Measurements from ENCODE around the gene PPIH.
"Not testable (repeated sequence)": the region's sequence is repeated elsewhere in the genome, so short reads cannot be mapped to it uniquely, and the experiment has no call there.

DNA sequence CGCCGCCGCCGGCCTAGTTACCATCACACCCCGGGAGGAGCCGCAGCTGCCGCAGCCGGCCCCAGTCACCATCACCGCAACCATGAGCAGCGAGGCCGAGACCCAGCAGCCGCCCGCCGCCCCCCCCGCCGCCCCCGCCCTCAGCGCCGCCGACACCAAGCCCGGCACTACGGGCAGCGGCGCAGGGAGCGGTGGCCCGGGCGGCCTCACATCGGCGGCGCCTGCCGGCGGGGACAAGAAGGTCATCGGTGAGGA, 24.2 kb downstream of the PPIH start:
- TF ChIP-seq, protein P1, sequence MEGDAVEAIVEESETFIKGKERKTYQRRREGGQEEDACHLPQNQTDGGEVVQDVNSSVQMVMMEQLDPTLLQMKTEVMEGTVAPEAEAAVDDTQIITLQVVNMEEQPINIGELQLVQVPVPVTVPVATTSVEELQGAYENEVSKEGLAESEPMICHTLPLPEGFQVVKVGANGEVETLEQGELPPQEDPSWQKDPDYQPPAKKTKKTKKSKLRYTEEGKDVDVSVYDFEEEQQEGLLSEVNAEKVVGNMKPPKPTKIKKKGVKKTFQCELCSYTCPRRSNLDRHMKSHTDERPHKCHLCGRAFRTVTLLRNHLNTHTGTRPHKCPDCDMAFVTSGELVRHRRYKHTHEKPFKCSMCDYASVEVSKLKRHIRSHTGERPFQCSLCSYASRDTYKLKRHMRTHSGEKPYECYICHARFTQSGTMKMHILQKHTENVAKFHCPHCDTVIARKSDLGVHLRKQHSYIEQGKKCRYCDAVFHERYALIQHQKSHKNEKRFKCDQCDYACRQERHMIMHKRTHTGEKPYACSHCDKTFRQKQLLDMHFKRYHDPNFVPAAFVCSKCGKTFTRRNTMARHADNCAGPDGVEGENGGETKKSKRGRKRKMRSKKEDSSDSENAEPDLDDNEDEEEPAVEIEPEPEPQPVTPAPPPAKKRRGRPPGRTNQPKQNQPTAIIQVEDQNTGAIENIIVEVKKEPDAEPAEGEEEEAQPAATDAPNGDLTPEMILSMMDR (IDR thresholded peaks at IDR 0.05; ENCODE audit: borderline replicate concordance, extremely low read depth, low read length, poor library complexity, severe bottlenecking), result not testable (repeated sequence)
- not testable (repeated sequence) for TF ChIP-seq EZH2 (IDR thresholded peaks at IDR 0.05; ENCODE audit: borderline replicate concordance, low read depth, low read length, severe bottlenecking)
